ENCODE data around the gene SMAP2. TPM values are rescaled to one million over a fixed set of nuclear protein-coding genes. Genes with fewer than 3 reads are reported as not detected.
A peak's percentile ranks its signal among the peaks of the same experiment; 100 is the strongest.
"Not testable (repeated sequence)": the region's sequence is repeated elsewhere in the genome, so short reads cannot be mapped to it uniquely, and the experiment has no call there.

SMAP2 gene
- 10.2 to 19.0 TPM (median 13.2 TPM) in 3 replicates for polyA plus RNA-seq
- polyA plus RNA-seq (2011; ENCODE audit: low read depth): 46.9 TPM
- polyA plus RNA-seq (2011; cell fraction: cytosol; rRNA removed): 13.3 and 15.1 TPM in 2 replicates
- polyA plus RNA-seq (2011; cell fraction: nucleus; rRNA removed): 15.1 and 16.6 TPM in 2 replicates
- 15.6 and 19.3 TPM in 2 replicates for polyA plus RNA-seq (2012; ENCODE audit: low replicate concordance)
- polyA minus RNA-seq: 17.1 to 20.4 TPM (median 19.9 TPM) in 3 replicates
- 10.6 TPM for polyA minus RNA-seq (2011; cell fraction: cytosol; rRNA and poly(A)+ RNA removed)
- polyA minus RNA-seq (2011; cell fraction: nucleus; rRNA and poly(A)+ RNA removed): 7.2 and 10.9 TPM in 2 replicates

- TF ChIP-seq CTCF (optimal IDR thresholded peaks at IDR 0.05 in 1 of 3, IDR thresholded peaks at IDR 0.05 in 1 of 3, conservative IDR thresholded peaks at IDR 0.05 in 1 of 3; ENCODE audit: extremely low read depth in 1 of 3, insufficient read depth in 2 of 3, low read length in 3 of 3) (no peak), EZH2 (IDR thresholded peaks at IDR 0.05; ENCODE audit: low read length) (no peak)
- H3K27me3 ChIP-seq (ENCODE audit: control insufficient read depth, extremely low read depth, insufficient read depth, low read length): no peaks in the 10 kb centered on the region
- H3K4me3 ChIP-seq (ENCODE audit: control insufficient read depth in 2 of 3, extremely low read depth in 1 of 3, insufficient read depth in 2 of 3, low read depth in 1 of 3, low read length in 3 of 3): peak within 1 kb of the TSS; percentile 70 to 97 (median 78)
- H3K36me3 ChIP-seq (ENCODE audit: control insufficient read depth in 2 of 2, extremely low read depth in 1 of 2, insufficient read depth in 2 of 2, low read length in 2 of 2): no peaks in the 10 kb centered on the region
- H3K79me2 ChIP-seq (ENCODE audit: control insufficient read depth, insufficient read depth, low read length): peaks cover 36% of the 10 kb centered on the region
- dilution Hi-C loops (cut with MboI; ENCODE audit: extremely low pct_ligation_motif_present, low sequenced_read_pairs): no loop called here
- H4K20me1 ChIP-seq (ENCODE audit: control insufficient read depth, extremely low read depth, insufficient read depth, low read length): no peaks in the 10 kb centered on the region
- peaks cover 8% of the 10 kb centered on the region for H3K4me1 ChIP-seq (ENCODE audit: control insufficient read depth, extremely low read depth, insufficient read depth, low read length)
- peak within 1 kb of the TSS; percentile 63 for H3K9ac ChIP-seq (ENCODE audit: control insufficient read depth, extremely low read depth, insufficient read depth, low read length)
- peak within 1 kb of the TSS; percentile 79 for H3K4me2 ChIP-seq (ENCODE audit: control insufficient read depth, extremely low read depth, insufficient read depth, low read depth, low read length)
- FAIRE-seq (no peak), DNase-seq (ENCODE audit: low read depth, low spot score) (peak; percentile 77)
- peak within 1 kb of the TSS; percentile 60 for H3K27ac ChIP-seq (ENCODE audit: control insufficient read depth, insufficient read depth, low read length)
- H2AFZ ChIP-seq (ENCODE audit: control insufficient read depth, low read length): peak within 1 kb of the TSS; percentile 94
- H3K9me1 ChIP-seq (ENCODE audit: control insufficient read depth, extremely low read depth, insufficient read depth, low read length): peaks cover 3% of the 10 kb centered on the region
- H3K9me3 ChIP-seq (ENCODE audit: control insufficient read depth, low read depth, low read length): no peaks in the 10 kb centered on the region
Measured at GRCh38 chr1:40373323-40374283, at the start of gene SMAP2. SMAP2 (plus strand) TSS chr1:40373727; CDS start chr1:40374121, 394 bp downstream.

GRCh38 chr1:40331403-40331802 is 42.1 kb upstream of the SMAP2 start:
- not testable (repeated sequence) for H3K9me1 ChIP-seq (ENCODE audit: control insufficient read depth, extremely low read depth, insufficient read depth, low read length); FAIRE-seq

More at GRCh38 chr1:40331403-40331802, 42.1 kb upstream of the SMAP2 start:
- H3K27ac ChIP-seq (ENCODE audit: control insufficient read depth, insufficient read depth, low read length); H3K36me3 ChIP-seq (ENCODE audit: control insufficient read depth in 2 of 2, extremely low read depth in 1 of 2, insufficient read depth in 2 of 2, low read length in 2 of 2); H3K9me3 ChIP-seq (ENCODE audit: control insufficient read depth, low read depth, low read length); H2AFZ ChIP-seq (ENCODE audit: control insufficient read depth, low read length); H3K27me3 ChIP-seq (ENCODE audit: control insufficient read depth, extremely low read depth, insufficient read depth, low read length); H3K79me2 ChIP-seq (ENCODE audit: control insufficient read depth, insufficient read depth, low read length); dilution Hi-C loops (cut with MboI; ENCODE audit: extremely low pct_ligation_motif_present, low sequenced_read_pairs); H3K4me3 ChIP-seq (ENCODE audit: control insufficient read depth in 2 of 3, extremely low read depth in 1 of 3, insufficient read depth in 2 of 3, low read depth in 1 of 3, low read length in 3 of 3); H3K9ac ChIP-seq (ENCODE audit: control insufficient read depth, extremely low read depth, insufficient read depth, low read length); DNase-seq (ENCODE audit: low read depth, low spot score); H4K20me1 ChIP-seq (ENCODE audit: control insufficient read depth, extremely low read depth, insufficient read depth, low read length); H3K4me1 ChIP-seq (ENCODE audit: control insufficient read depth, extremely low read depth, insufficient read depth, low read length); H3K4me2 ChIP-seq (ENCODE audit: control insufficient read depth, extremely low read depth, insufficient read depth, low read depth, low read length): not testable (repeated sequence)

Data from keratinocyte (primary cell).